IMR-90 (cell line): Measurements from ENCODE around the gene GP1BA. TPM values are rescaled to one million over a fixed set of nuclear protein-coding genes. Genes with fewer than 3 reads are reported as not detected.
"Not testable (repeated sequence)": the region's sequence is repeated elsewhere in the genome, so short reads cannot be mapped to it uniquely, and the experiment has no call there.

Source experiments
- ATAC-seq: fragments of 200-7000 bp; cut with Tn5 transposase; 2 replicates; pipeline ENCODE4 v1.9.1; 2020; ENCODE audit warnings: low read depth, mild to moderate bottlenecking, moderate library complexity
- BruUV-seq: library from RNA; stranded (reverse); fragments of 400-500 nt; replicated peaks from 2 replicates; lab custom pipeline; 2021; lab: Mats Ljungman, UMichigan
- CTCF ChIA-PET: fragments of 300-600 bp; formaldehyde crosslinking; extraction: SDS; loops from one replicate; lab custom pipeline; 2021; ENCODE audit warnings: antibody characterized with exemption; lab: Yijun Ruan, JAX
- POLR2A ChIA-PET: fragments of 300-600 bp; sonication (Branson Sonifier 250); formaldehyde crosslinking; loops from one replicate; lab custom pipeline; 2022; ENCODE audit warnings: antibody characterized with exemption; ENCODE audit not compliant: unreplicated experiment; lab: Charles Lee
- DNase-seq: peaks from one replicate; pipeline ENCODE4 v3.0.0; 2013
- H2AFZ ChIP-seq: replicated peaks from 2 replicates; pipeline ENCODE3; 2013; ENCODE audit warnings: low read length, mild to moderate bottlenecking; ENCODE audit not compliant: poor library complexity
- H2AK5ac ChIP-seq: 2 replicates; pipeline ENCODE4 v1.6.1; 2013; ENCODE audit warnings: low read depth, low read length, inconsistent platforms
- H2AK9ac ChIP-seq: replicated peaks from 2 replicates; pipeline ENCODE3; 2013; ENCODE audit warnings: mild to moderate bottlenecking, low read depth, low read length, moderate library complexity; ENCODE audit not compliant: poor library complexity
- H2BK120ac ChIP-seq: 2 replicates; pipeline ENCODE4 v1.6.1; 2013; ENCODE audit warnings: low read depth, low read length, inconsistent platforms
- H2BK15ac ChIP-seq: 3 replicates; pipeline ENCODE4 v1.6.1; 2013; ENCODE audit warnings: low read depth, low read length, inconsistent platforms
- H2BK20ac ChIP-seq: 2 replicates; pipeline ENCODE4 v1.6.1; 2013; ENCODE audit warnings: low read depth, mild to moderate bottlenecking, inconsistent platforms, low read length, moderate library complexity
- H2BK5ac ChIP-seq: 2 replicates; pipeline ENCODE4 v1.6.1; 2013; ENCODE audit warnings: mild to moderate bottlenecking, low read depth, low read length, inconsistent platforms; ENCODE audit not compliant: poor library complexity, severe bottlenecking
- H3K14ac ChIP-seq: replicated peaks from 2 replicates; pipeline ENCODE4 v1.6.1; 2013; ENCODE audit warnings: low read depth, low read length, inconsistent platforms
- H3K18ac ChIP-seq: 2 replicates; pipeline ENCODE4 v1.6.1; 2013; ENCODE audit warnings: low read depth, low read length, control low read depth
- H3K23ac ChIP-seq: 2 replicates; pipeline ENCODE4 v1.6.1; 2013; ENCODE audit warnings: low read depth, low read length, inconsistent platforms
- H3K27ac ChIP-seq: 2 replicates; pipeline ENCODE4 v1.5.1; 2013; ENCODE audit warnings: mild to moderate bottlenecking, control low read depth, low read length; ENCODE audit not compliant: insufficient read depth
- H3K27me3 ChIP-seq: 2 replicates; pipeline ENCODE4 v1.6.1; 2013; ENCODE audit warnings: low read length; ENCODE audit not compliant: control insufficient read depth, insufficient read depth
- H3K36me3 ChIP-seq: 2 replicates; pipeline ENCODE4 v1.6.1; 2013; ENCODE audit warnings: low read length, mixed read lengths; ENCODE audit not compliant: control insufficient read depth, insufficient read depth
- H3K4ac ChIP-seq: 2 replicates; pipeline ENCODE4 v1.6.1; 2013; ENCODE audit warnings: low read depth, low read length, inconsistent platforms
- H3K4me1 ChIP-seq: 2 replicates; pipeline ENCODE4 v1.6.1; 2013; ENCODE audit warnings: low read length, mixed read lengths; ENCODE audit not compliant: control insufficient read depth, insufficient read depth
- H3K4me2 ChIP-seq: 2 replicates; pipeline ENCODE4 v1.6.1; 2013; ENCODE audit warnings: low read depth, mild to moderate bottlenecking, control low read depth, low read length, moderate library complexity
- H3K4me3 ChIP-seq: 2 replicates; pipeline ENCODE4 v1.5.1; 2013; ENCODE audit warnings: low read depth, mild to moderate bottlenecking, control low read depth, low read length, moderate library complexity; ENCODE audit not compliant: insufficient read depth
- H3K56ac ChIP-seq: 2 replicates; pipeline ENCODE4 v1.6.1; 2013; ENCODE audit warnings: low read length, inconsistent platforms; ENCODE audit not compliant: insufficient read depth; ENCODE audit errors: extremely low read depth
- H3K79me1 ChIP-seq, 2 experiments: 2 replicates each; pipeline ENCODE4 v1.6.1; 2013; ENCODE audit warnings: low read length in 2 of 2, inconsistent platforms in 1 of 2, low read depth in 1 of 2
- H3K9ac ChIP-seq: 2 replicates; pipeline ENCODE4 v1.6.1; 2013; ENCODE audit warnings: low read depth, low read length, control low read depth
- H3K9me1 ChIP-seq: 2 replicates; pipeline ENCODE4 v1.6.1; 2013; ENCODE audit warnings: low read length, inconsistent platforms; ENCODE audit not compliant: insufficient read depth
- H3K9me3 ChIP-seq: 2 replicates; pipeline ENCODE4 v1.6.1; 2013; ENCODE audit warnings: low read length; ENCODE audit not compliant: control insufficient read depth, insufficient read depth
- H4K20me1 ChIP-seq: 2 replicates; pipeline ENCODE4 v1.6.1; 2013; ENCODE audit warnings: low read length, inconsistent platforms; ENCODE audit not compliant: insufficient read depth
- H4K5ac ChIP-seq: 2 replicates; pipeline ENCODE4 v1.6.1; 2013; ENCODE audit warnings: mild to moderate bottlenecking, low read depth, low read length, control low read depth
- H4K8ac ChIP-seq, 2 experiments: 2 replicates each; pipeline ENCODE4 v1.6.1; 2013; ENCODE audit warnings: low read depth in 2 of 2, low read length in 2 of 2, control low read depth in 1 of 2, inconsistent platforms in 1 of 2
- H4K91ac ChIP-seq: 2 replicates; pipeline ENCODE4 v1.6.1; 2013; ENCODE audit warnings: low read depth, low read length, inconsistent platforms; ENCODE audit not compliant: insufficient read depth
- BHLHE40 ChIP-seq: fragments of 150-350 bp; IDR thresholded peaks from 2 replicates; pipeline ENCODE4 v1.6.1; 2016; ENCODE audit warnings: mild to moderate bottlenecking, low read depth, low read length
- RCOR1 ChIP-seq: IDR thresholded peaks from 2 replicates; pipeline ENCODE4 v1.6.1; 2012; ENCODE audit warnings: mild to moderate bottlenecking, low read length, improper control_type of control experiment; ENCODE audit not compliant: insufficient replicate concordance
- RFX5 ChIP-seq: IDR thresholded peaks from 2 replicates; pipeline ENCODE4 v1.8.0; 2012; ENCODE audit warnings: low read depth, mild to moderate bottlenecking, low read length, moderate library complexity
- WGBS, 2 experiments: methylation state at CpG; one replicate each; pipeline versions ENCODE4 v1.1.5 to v1.1.7; 2013; ENCODE audit warnings: missing lambda C conversion rate in 2 of 2; ENCODE audit not compliant: insufficient read length in 1 of 2; ENCODE audit errors: extremely low coverage in 2 of 2; 5-methylcytosine and 5-hydroxymethylcytosine counted together
- dilution Hi-C: fragments of 300-500 bp; cut with HindIII; formaldehyde crosslinking; loops from one replicate; pipeline ENCODE4 v1.14.3; 2018; ENCODE audit warnings: low sequenced_read_pairs; ENCODE audit not compliant: unreplicated experiment
- in situ Hi-C: fragments of 300-500 bp; cut with MboI; formaldehyde crosslinking; loops from 3 replicates; pipeline ENCODE4 v1.14.3; 2019; ENCODE audit warnings: low sequenced_read_pairs, inconsistent platforms, mixed read lengths
- intact Hi-C: fragments of 100-400 bp; cut with micrococcal nuclease; formaldehyde crosslinking; loops from 2 replicates; pipeline ENCODE4 v1.10.0; 2022
- polyA plus RNA-seq, 3 experiments: library from polyadenylated mRNA; depleted of rRNA; stranded (reverse); fragments of >200 nt; gene quantifications; 2 replicates each; pipeline ENCODE4 v1.2.3, GENCODE V29; 2012; ENCODE audit warnings: low replicate concordance in 1 of 3
- total RNA-seq: library from RNA; depleted of rRNA; stranded (reverse); fragments of >200 nt; gene quantifications from 2 replicates; pipeline ENCODE4 v1.2.3, GENCODE V29; 2012

GP1BA gene
- total and polyA plus RNA-seq, 2 of the 4 experiments (the other 2 are of a cell fraction) = not detected

- TF ChIP-seq RCOR1 (no peak), RFX5 (no peak), BHLHE40 (no peak; the same call in 1 of the 2 replicates)
Observed at GRCh38 chr17:4908711-4909496, 23.2 kb upstream of the GP1BA start (continued).

GRCh38 chr17:4913994-4914393, 18.1 kb upstream of the GP1BA start:
- ATAC-seq = no peak
- no peak overlapping the region for H3K23ac ChIP-seq
- no peaks in the 10 kb centered on the region for H4K20me1 ChIP-seq
- H3K4me3 ChIP-seq = no peak overlapping the region
- H2AFZ ChIP-seq = no peak overlapping the region
- no peak overlapping the region for H2BK15ac ChIP-seq
- no peak for TF ChIP-seq RCOR1
- H3K56ac ChIP-seq = no peak overlapping the region
- no CpG with 5 or more reads among the region's 1 CpG for WGBS, 2 experiments
- no peak overlapping the region for H3K4me2 ChIP-seq
- no peak overlapping the region for H2BK5ac ChIP-seq
- H4K5ac ChIP-seq = no peak overlapping the region
- no peak overlapping the region for H3K27ac ChIP-seq
- no peak overlapping the region for H2AK5ac ChIP-seq
- H2AK9ac ChIP-seq = no peak overlapping the region
- no TSS peak for BruUV-seq
- no peak overlapping the region for H3K4ac ChIP-seq
- H3K18ac ChIP-seq = no peak overlapping the region
- no peaks in the 10 kb centered on the region for H3K4me1 ChIP-seq
- no peak overlapping the region for H2BK120ac ChIP-seq
- H2BK20ac ChIP-seq = no peak overlapping the region
- intact Hi-C loops (no loop called here), in situ Hi-C loops (loop anchor here (10.0 kb wide), 1 partner anchor 141 kb away; no protein-coding TSS in a partner anchor), dilution Hi-C loops (no loop called here)
- no peak overlapping the region for H4K8ac ChIP-seq
- no peak overlapping the region for H4K91ac ChIP-seq
- H3K9ac ChIP-seq = no peak overlapping the region
- H3K79me1 ChIP-seq = no peaks in the 10 kb centered on the region
- ChIA-PET CTCF (no interaction called here), POLR2A (interaction anchor here (0.6 kb wide), 1 partner anchor 21 kb away, joined by 14 read pairs; no protein-coding TSS in a partner anchor)
- no peaks in the 10 kb centered on the region for H3K36me3 ChIP-seq
- DNase-seq = peak; percentile 19
- H3K27me3 ChIP-seq = no peaks in the 10 kb centered on the region
- H3K14ac ChIP-seq = no peak overlapping the region
- no peaks in the 10 kb centered on the region for H3K9me1 ChIP-seq
- no peaks in the 10 kb centered on the region for H3K9me3 ChIP-seq

GRCh38 chr17:4914551-4914950, 17.5 kb upstream of the GP1BA start:
- H3K36me3 ChIP-seq, H3K79me1 ChIP-seq, H3K14ac ChIP-seq, H3K9me1 ChIP-seq, H4K20me1 ChIP-seq, H3K4me2 ChIP-seq, H3K9ac ChIP-seq, H3K9me3 ChIP-seq, H3K27ac ChIP-seq, intact Hi-C loops, H2BK20ac ChIP-seq, H3K4ac ChIP-seq, H2AK5ac ChIP-seq, CTCF ChIA-PET, H4K8ac ChIP-seq, DNase-seq, BruUV-seq, H3K56ac ChIP-seq, H2BK15ac ChIP-seq, H4K91ac ChIP-seq, H2BK120ac ChIP-seq, H2BK5ac ChIP-seq, H3K4me3 ChIP-seq, dilution Hi-C loops, H4K5ac ChIP-seq, H2AK9ac ChIP-seq, ATAC-seq, H3K4me1 ChIP-seq, H3K23ac ChIP-seq, H3K27me3 ChIP-seq, H3K18ac ChIP-seq, H2AFZ ChIP-seq: not testable (repeated sequence)
- POLR2A ChIA-PET = interaction anchor here (0.6 kb wide), 1 partner anchor 20 kb away, joined by 14 read pairs; no protein-coding TSS in a partner anchor
- 82% methylated on average over 2 of the region's 4 CpGs; no CpG with 5 or more reads in 1 of the 2 experiments for WGBS, 2 experiments
- in situ Hi-C loops = loop anchor here (10.0 kb wide), 1 partner anchor 140 kb away; no protein-coding TSS in a partner anchor
